ENCODE data around the gene SNTG2.

SNTG2 gene

DNA sequence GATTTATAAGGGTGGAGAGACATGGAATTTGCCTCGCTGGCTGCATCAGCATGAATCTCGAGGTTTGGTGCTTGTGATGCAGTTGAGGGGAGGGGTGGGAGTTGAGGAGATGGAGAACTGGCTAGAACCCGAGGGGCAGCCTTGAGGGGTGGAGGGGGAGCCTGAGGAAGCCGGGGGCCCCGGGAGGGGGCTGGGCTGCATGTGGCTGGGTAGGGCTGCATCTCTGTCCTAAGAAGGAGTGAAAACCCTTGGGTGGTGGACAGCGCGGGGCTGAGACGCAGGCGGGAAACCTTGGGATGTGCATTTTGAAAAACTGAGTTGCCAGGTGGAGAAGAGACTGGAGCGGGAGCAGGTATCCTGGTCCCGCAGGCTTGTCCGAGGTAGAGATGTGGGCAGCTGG lies 64.2 kb downstream of the SNTG2 start:
- TF ChIP-seq, protein P1, sequence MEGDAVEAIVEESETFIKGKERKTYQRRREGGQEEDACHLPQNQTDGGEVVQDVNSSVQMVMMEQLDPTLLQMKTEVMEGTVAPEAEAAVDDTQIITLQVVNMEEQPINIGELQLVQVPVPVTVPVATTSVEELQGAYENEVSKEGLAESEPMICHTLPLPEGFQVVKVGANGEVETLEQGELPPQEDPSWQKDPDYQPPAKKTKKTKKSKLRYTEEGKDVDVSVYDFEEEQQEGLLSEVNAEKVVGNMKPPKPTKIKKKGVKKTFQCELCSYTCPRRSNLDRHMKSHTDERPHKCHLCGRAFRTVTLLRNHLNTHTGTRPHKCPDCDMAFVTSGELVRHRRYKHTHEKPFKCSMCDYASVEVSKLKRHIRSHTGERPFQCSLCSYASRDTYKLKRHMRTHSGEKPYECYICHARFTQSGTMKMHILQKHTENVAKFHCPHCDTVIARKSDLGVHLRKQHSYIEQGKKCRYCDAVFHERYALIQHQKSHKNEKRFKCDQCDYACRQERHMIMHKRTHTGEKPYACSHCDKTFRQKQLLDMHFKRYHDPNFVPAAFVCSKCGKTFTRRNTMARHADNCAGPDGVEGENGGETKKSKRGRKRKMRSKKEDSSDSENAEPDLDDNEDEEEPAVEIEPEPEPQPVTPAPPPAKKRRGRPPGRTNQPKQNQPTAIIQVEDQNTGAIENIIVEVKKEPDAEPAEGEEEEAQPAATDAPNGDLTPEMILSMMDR (conservative IDR thresholded peaks at IDR 0.05; ENCODE audit: low read depth, low read length), result no peak
- no peak overlapping the region for H3K4me3 ChIP-seq (ENCODE audit: low read length)
- DNase-seq (ENCODE audit: low read depth), result no peak

DNA sequence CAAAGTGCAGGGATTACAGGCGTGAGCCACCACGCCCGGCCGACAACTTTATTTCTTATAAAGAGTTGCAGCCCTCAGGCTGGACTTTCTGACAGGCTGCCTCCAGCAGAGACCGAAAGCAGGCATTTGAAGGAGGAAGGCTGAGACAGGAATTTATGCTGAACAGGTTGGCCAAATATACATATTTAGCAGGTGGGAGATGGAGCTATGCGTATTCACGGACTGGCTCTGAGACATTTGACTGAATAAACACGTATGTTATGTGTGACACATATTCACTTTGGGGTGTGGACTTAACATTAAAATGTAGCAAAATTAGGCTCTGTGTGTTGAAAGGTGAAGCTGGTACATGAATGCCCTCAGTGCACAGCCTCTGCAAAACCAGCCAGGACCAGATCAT lies 65.9 kb downstream of the SNTG2 start:
- TF ChIP-seq, protein P1 (conservative IDR thresholded peaks at IDR 0.05; ENCODE audit: low read depth, low read length), result no peak
- no peak for DNase-seq (ENCODE audit: low read depth)

DNA sequence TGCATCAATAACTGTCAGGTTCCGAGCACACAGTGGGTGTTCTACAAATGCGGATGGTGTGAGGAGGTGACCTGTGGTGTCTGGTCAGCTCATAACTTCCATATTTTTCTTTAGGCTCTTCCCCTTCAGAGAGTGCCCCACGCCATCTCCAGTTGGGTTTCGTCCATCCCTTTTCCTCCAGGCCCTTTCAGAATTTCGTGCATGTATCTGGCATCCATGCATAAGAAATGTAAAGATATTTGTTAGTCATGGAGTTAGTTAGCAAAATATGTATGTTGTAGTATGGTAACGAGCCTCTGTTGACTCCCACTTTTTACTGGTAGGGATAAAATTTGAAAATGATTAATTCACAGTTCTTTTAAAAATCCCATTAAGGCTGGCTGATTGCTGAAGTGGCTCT lies 67.2 kb downstream of the SNTG2 start:
- TF ChIP-seq, protein P1 (conservative IDR thresholded peaks at IDR 0.05; ENCODE audit: low read depth, low read length), result no peak
- no peak overlapping the region for H3K4me3 ChIP-seq (ENCODE audit: low read length)
- DNase-seq (ENCODE audit: low read depth), result no peak

More for the DNA sequence above, 65.9 kb downstream of the SNTG2 start:
- H3K4me3 ChIP-seq (ENCODE audit: low read length), result no peak overlapping the region

DNA sequence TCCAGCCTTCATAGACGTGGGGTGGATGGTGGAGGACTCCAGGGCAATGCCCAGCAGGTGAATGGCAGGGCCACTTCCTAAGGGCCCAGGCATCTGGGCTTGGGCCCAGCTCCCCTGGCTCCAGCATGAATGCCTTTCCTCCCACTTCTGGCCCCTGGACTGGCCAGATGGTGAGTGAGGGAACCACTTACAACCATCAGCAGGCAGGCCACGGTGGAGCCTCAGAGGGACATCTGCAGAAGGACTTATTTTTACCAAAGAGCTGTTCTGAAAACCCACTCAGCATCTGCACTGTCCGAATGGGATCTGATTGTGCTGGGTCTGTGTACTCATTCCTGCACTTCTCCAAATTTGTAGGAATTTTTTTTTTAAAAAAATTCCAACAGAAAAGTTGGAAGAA lies 69.6 kb downstream of the SNTG2 start:
- TF ChIP-seq, protein P1 (conservative IDR thresholded peaks at IDR 0.05; ENCODE audit: low read depth, low read length), result no peak
- no peak for DNase-seq (ENCODE audit: low read depth)
- no peak overlapping the region for H3K4me3 ChIP-seq (ENCODE audit: low read length)

DNA sequence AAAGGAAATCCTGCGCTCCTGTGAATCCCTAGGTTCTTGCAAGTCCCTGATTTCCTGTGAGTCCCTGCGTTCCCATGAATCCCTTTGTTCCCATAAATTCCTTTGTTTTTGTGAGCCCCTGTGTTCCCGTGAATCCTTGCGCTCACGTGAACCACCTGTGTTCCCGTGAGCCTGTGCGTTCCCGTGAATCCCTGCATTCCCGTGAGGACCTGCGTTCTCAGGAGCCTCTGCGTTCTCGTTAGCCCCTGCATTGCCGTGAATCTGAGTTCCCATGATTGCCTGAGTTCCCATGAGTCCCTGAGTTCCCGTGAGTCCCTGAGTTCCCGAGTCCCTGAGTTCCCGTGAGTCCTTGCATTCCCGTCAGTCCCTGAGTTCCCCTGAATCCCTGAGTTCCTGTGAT lies 71.5 kb downstream of the SNTG2 start:
- DNase-seq (ENCODE audit: low read depth), result no peak
- H3K4me3 ChIP-seq (ENCODE audit: low read length), result no peak overlapping the region
- TF ChIP-seq, protein P1 (conservative IDR thresholded peaks at IDR 0.05; ENCODE audit: low read depth, low read length), result no peak

DNA sequence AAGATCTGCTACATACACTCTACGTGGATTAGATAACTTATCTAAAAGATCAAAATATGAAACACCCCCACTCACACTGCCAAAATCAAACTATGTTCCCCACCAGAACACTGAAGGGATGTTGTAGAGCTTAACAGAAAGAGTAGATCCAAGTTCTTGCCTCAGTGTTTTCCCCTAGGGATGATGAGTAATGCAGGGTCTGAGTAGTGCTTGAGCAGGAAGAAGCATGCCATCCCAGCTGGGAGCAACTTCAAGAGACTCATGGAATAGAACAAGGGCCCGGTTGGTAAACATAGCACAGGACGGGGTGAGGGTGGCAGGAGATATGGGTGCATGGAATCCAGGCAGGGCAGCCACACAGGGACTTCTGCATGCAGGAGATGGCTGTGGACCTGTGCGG lies 74.3 kb downstream of the SNTG2 start:
- H3K4me3 ChIP-seq (ENCODE audit: low read length), result no peak overlapping the region
- TF ChIP-seq, protein P1 (conservative IDR thresholded peaks at IDR 0.05; ENCODE audit: low read depth, low read length), result no peak
- no peak for DNase-seq (ENCODE audit: low read depth)

DNA sequence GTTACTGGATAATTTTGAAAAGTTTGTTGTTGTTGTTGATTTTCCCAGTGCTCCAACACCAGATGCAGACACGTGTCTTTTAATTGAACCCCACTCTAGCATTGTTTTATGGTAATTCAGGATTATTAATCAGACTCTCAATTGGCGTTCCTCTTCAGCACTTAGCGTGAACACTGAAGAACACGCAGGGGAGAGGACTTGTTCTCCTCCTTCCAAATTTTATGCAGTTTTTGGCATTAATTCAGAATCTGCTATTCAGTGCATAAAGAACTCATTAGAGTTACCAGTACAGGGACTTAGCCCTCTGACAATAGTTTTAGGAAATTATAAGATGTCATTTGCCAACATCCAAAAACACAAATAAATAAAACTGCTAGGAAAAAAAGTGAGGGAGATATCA lies 75.5 kb downstream of the SNTG2 start:
- H3K4me3 ChIP-seq (ENCODE audit: low read length), result no peak overlapping the region
- DNase-seq (ENCODE audit: low read depth), result no peak
- TF ChIP-seq, protein P1 (conservative IDR thresholded peaks at IDR 0.05; ENCODE audit: low read depth, low read length), result no peak

Measured in retinal pigment epithelial cell (primary cell).